ENCODE data around the gene CMSS1. TPM values are rescaled to one million over a fixed set of nuclear protein-coding genes. Genes with fewer than 3 reads are reported as not detected.

Gene CMSS1
- polyA plus RNA-seq, 1 donor from 2014 or later: 31.8 TPM

GRCh38 chr3:99951701-99952100, 134.0 kb downstream of the CMSS1 start:
- no peaks in the 10 kb centered on the region for H3K9me3 ChIP-seq (ENCODE audit: low read length)
- no peak overlapping the region for H2AFZ ChIP-seq (ENCODE audit: low read depth, low read length)
- H3K9ac ChIP-seq (ENCODE audit: low read length): no peak overlapping the region
- H3K4me2 ChIP-seq (ENCODE audit: low read length): no peak overlapping the region
- H3F3A ChIP-seq (ENCODE audit: insufficient read depth, low read length, poor library complexity, severe bottlenecking): no peaks in the 10 kb centered on the region
- no peaks in the 10 kb centered on the region for H3K36me3 ChIP-seq (ENCODE audit: insufficient read depth, low read length)
- H4K20me1 ChIP-seq (ENCODE audit: insufficient read depth): no peaks in the 10 kb centered on the region
- H3K4me3 ChIP-seq (ENCODE audit: low read length): no peak overlapping the region
- no peaks in the 10 kb centered on the region for H3K27me3 ChIP-seq (ENCODE audit: insufficient read depth, low read depth, low read length)
- H3K27ac ChIP-seq (ENCODE audit: low read length): no peak overlapping the region
- TF ChIP-seq RAD21 (conservative IDR thresholded peaks at IDR 0.05) (no peak), MXI1 (conservative IDR thresholded peaks at IDR 0.05; ENCODE audit: poor library complexity, severe bottlenecking) (no peak), TAF1 (IDR thresholded peaks at IDR 0.05; ENCODE audit: low read depth) (no peak), POLR2AphosphoS5 (IDR thresholded peaks at IDR 0.05) (no peak)
- TF ChIP-seq, protein P1, sequence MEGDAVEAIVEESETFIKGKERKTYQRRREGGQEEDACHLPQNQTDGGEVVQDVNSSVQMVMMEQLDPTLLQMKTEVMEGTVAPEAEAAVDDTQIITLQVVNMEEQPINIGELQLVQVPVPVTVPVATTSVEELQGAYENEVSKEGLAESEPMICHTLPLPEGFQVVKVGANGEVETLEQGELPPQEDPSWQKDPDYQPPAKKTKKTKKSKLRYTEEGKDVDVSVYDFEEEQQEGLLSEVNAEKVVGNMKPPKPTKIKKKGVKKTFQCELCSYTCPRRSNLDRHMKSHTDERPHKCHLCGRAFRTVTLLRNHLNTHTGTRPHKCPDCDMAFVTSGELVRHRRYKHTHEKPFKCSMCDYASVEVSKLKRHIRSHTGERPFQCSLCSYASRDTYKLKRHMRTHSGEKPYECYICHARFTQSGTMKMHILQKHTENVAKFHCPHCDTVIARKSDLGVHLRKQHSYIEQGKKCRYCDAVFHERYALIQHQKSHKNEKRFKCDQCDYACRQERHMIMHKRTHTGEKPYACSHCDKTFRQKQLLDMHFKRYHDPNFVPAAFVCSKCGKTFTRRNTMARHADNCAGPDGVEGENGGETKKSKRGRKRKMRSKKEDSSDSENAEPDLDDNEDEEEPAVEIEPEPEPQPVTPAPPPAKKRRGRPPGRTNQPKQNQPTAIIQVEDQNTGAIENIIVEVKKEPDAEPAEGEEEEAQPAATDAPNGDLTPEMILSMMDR (IDR thresholded peaks at IDR 0.05; ENCODE audit: poor library complexity, severe bottlenecking): no peak
- TF ChIP-seq, protein P2, sequence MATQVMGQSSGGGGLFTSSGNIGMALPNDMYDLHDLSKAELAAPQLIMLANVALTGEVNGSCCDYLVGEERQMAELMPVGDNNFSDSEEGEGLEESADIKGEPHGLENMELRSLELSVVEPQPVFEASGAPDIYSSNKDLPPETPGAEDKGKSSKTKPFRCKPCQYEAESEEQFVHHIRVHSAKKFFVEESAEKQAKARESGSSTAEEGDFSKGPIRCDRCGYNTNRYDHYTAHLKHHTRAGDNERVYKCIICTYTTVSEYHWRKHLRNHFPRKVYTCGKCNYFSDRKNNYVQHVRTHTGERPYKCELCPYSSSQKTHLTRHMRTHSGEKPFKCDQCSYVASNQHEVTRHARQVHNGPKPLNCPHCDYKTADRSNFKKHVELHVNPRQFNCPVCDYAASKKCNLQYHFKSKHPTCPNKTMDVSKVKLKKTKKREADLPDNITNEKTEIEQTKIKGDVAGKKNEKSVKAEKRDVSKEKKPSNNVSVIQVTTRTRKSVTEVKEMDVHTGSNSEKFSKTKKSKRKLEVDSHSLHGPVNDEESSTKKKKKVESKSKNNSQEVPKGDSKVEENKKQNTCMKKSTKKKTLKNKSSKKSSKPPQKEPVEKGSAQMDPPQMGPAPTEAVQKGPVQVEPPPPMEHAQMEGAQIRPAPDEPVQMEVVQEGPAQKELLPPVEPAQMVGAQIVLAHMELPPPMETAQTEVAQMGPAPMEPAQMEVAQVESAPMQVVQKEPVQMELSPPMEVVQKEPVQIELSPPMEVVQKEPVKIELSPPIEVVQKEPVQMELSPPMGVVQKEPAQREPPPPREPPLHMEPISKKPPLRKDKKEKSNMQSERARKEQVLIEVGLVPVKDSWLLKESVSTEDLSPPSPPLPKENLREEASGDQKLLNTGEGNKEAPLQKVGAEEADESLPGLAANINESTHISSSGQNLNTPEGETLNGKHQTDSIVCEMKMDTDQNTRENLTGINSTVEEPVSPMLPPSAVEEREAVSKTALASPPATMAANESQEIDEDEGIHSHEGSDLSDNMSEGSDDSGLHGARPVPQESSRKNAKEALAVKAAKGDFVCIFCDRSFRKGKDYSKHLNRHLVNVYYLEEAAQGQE (IDR thresholded peaks at IDR 0.05; ENCODE audit: borderline replicate concordance): no peak
- H3K9me2 ChIP-seq (ENCODE audit: insufficient read depth, low read length): no peaks in the 10 kb centered on the region
- no peaks in the 10 kb centered on the region for H3K79me2 ChIP-seq (replicated peaks; ENCODE audit: insufficient read depth, low read length)

DNA sequence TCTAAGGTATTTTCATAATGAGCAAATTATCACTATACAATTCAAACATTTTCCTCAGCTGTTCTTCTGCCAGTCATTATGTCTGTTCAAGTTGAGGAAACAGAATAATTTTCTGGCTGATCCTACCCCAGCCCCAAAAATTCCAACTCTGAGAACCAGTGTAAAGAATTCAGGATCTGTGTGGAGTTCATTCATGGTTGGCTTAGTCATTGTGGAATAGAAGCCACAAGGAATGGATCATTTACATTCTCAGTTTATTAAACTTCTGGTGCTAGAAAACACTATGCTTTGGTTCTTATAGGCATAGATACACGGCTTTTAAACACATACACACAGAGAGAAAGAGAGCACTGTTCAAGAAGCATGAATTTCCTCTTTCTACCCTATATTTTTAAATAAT, 134.6 kb downstream of the CMSS1 start:
- Histone ChIP-seq H2AFZ (ENCODE audit: low read depth, low read length) (no peak overlapping the region), H3K9ac (ENCODE audit: low read length) (no peak overlapping the region), H3K4me2 (ENCODE audit: low read length) (no peak overlapping the region), H4K20me1 (ENCODE audit: insufficient read depth) (no peaks in the 10 kb centered on the region), H3K9me2 (ENCODE audit: insufficient read depth, low read length) (no peaks in the 10 kb centered on the region), H3K4me3 (ENCODE audit: low read length) (no peak overlapping the region), H3K9me3 (ENCODE audit: low read length) (no peaks in the 10 kb centered on the region), H3K36me3 (ENCODE audit: insufficient read depth, low read length) (no peaks in the 10 kb centered on the region), H3F3A (ENCODE audit: insufficient read depth, low read length, poor library complexity, severe bottlenecking) (no peaks in the 10 kb centered on the region), H3K27ac (ENCODE audit: low read length) (no peak overlapping the region), H3K27me3 (ENCODE audit: insufficient read depth, low read depth, low read length) (no peaks in the 10 kb centered on the region), H3K79me2 (replicated peaks; ENCODE audit: insufficient read depth, low read length) (no peaks in the 10 kb centered on the region)
- TF ChIP-seq RAD21 (conservative IDR thresholded peaks at IDR 0.05) (no peak), EZH2 (IDR thresholded peaks at IDR 0.05; ENCODE audit: borderline replicate concordance, insufficient read depth, low read length, poor library complexity, severe bottlenecking) (no peak), SMC3 (conservative IDR thresholded peaks at IDR 0.05; ENCODE audit: poor library complexity) (no peak), POLR2AphosphoS5 (IDR thresholded peaks at IDR 0.05) (no peak), TAF1 (IDR thresholded peaks at IDR 0.05; ENCODE audit: low read depth) (no peak), EP300 (conservative IDR thresholded peaks at IDR 0.05; ENCODE audit: poor library complexity, severe bottlenecking) (no peak)
- TF ChIP-seq, protein P1 (IDR thresholded peaks at IDR 0.05; ENCODE audit: poor library complexity, severe bottlenecking): no peak
